Liver (tissue), 9 donors: ENCODE results near the gene KIF26B. TPM values are rescaled to one million over a fixed set of nuclear protein-coding genes. Genes with fewer than 3 reads are reported as not detected.

ENCODE experiments used
- DNase-seq: peaks from one replicate; pipeline ENCODE4 v3.0.0-alpha.2; 2017; ENCODE audit warnings: low spot score
- H3K27ac ChIP-seq, 2 donors: one replicate each; pipeline ENCODE4 v1.7.0; 2013; ENCODE audit warnings: inconsistent platforms in 2 of 2, low read length in 2 of 2, control low read depth in 1 of 2, low read depth in 1 of 2, mild to moderate bottlenecking in 1 of 2
- H3K27me3 ChIP-seq, 4 donors: one replicate each; pipeline versions ENCODE4 v1.6.1 to v1.7.0; 2013; ENCODE audit warnings: low read length in 3 of 4, inconsistent platforms in 1 of 4, mild to moderate bottlenecking in 1 of 4, moderate library complexity in 1 of 4; ENCODE audit not compliant: control insufficient read depth in 4 of 4, insufficient read depth in 4 of 4
- H3K36me3 ChIP-seq, 4 donors: one replicate each; pipeline versions ENCODE4 v1.6.1 to v1.7.0; 2013; ENCODE audit warnings: low read length in 3 of 4, mild to moderate bottlenecking in 3 of 4, low read depth in 1 of 4, moderate library complexity in 1 of 4; ENCODE audit not compliant: control insufficient read depth in 4 of 4, insufficient read depth in 3 of 4
- H3K4me1 ChIP-seq, 4 donors: one replicate each; pipeline versions ENCODE4 v1.6.1 to v1.7.0; 2013; ENCODE audit warnings: low read length in 3 of 4, mild to moderate bottlenecking in 3 of 4, moderate library complexity in 1 of 4; ENCODE audit not compliant: control insufficient read depth in 4 of 4, insufficient read depth in 4 of 4
- H3K4me3 ChIP-seq, 3 donors: one replicate each; pipeline versions ENCODE4 v1.6.1 to v1.7.0; 2013; ENCODE audit warnings: low read length in 3 of 3, control low read depth in 1 of 3, low read depth in 1 of 3, mild to moderate bottlenecking in 1 of 3
- H3K9ac ChIP-seq, 2 donors: one replicate each; pipeline ENCODE4 v1.7.0; 2013; ENCODE audit warnings: low read length in 2 of 2, mild to moderate bottlenecking in 2 of 2, moderate library complexity in 2 of 2, control low read depth in 1 of 2, low read depth in 1 of 2
- H3K9me3 ChIP-seq, 4 donors: one replicate each; pipeline versions ENCODE4 v1.6.1 to v1.7.0; 2013; ENCODE audit warnings: low read length in 3 of 4; ENCODE audit not compliant: control insufficient read depth in 4 of 4
- CTCF ChIP-seq: fragments of 150-350 bp; IDR thresholded peaks from 2 replicates; pipeline ENCODE4 v1.5.1; 2017; ENCODE audit warnings: improper control_type of control experiment, low read depth, low read length; ENCODE audit not compliant: missing input control
- EGR1 ChIP-seq, 2 donors: IDR thresholded peaks; 2 replicates each; pipeline ENCODE4 v1.6.1; 2016 to 2018; ENCODE audit warnings: antibody characterized with exemption in 2 of 2, low read depth in 2 of 2
- FOXA1 ChIP-seq: IDR thresholded peaks from 2 replicates; pipeline ENCODE4 v1.6.1; 2016; ENCODE audit warnings: antibody characterized with exemption
- FOXA2 ChIP-seq: IDR thresholded peaks from 2 replicates; pipeline ENCODE4 v1.6.1; 2016; ENCODE audit warnings: antibody characterized with exemption
- GABPA ChIP-seq, 2 donors: IDR thresholded peaks in 1 of 2; conservative IDR thresholded peaks in 1 of 2; 2 replicates each; pipeline ENCODE4 v1.6.1; 2016; ENCODE audit warnings: antibody characterized with exemption in 2 of 2, mild to moderate bottlenecking in 1 of 2, moderate library complexity in 1 of 2
- HNF4A ChIP-seq, 2 donors: conservative IDR thresholded peaks; 2 replicates each; pipeline ENCODE4 v1.6.1; 2016; ENCODE audit warnings: antibody characterized with exemption in 2 of 2, mild to moderate bottlenecking in 2 of 2
- HNF4G ChIP-seq: IDR thresholded peaks from 2 replicates; pipeline ENCODE4 v1.6.1; 2016; ENCODE audit warnings: antibody characterized with exemption
- JUND ChIP-seq, 2 donors: IDR thresholded peaks; 2 replicates each; pipeline ENCODE4 v1.6.1; 2016; ENCODE audit warnings: antibody characterized with exemption in 2 of 2
- MAX ChIP-seq: IDR thresholded peaks from 2 replicates; pipeline ENCODE4 v1.6.1; 2016; ENCODE audit warnings: antibody characterized with exemption
- NR2F2 ChIP-seq: IDR thresholded peaks from 2 replicates; pipeline ENCODE4 v1.6.1; 2016; ENCODE audit warnings: antibody characterized with exemption
- RAD21 ChIP-seq, 2 donors: IDR thresholded peaks; 2 replicates each; pipeline ENCODE4 v1.6.1; 2016; ENCODE audit warnings: antibody characterized with exemption in 2 of 2, mild to moderate bottlenecking in 2 of 2
- REST ChIP-seq: IDR thresholded peaks from 2 replicates; pipeline ENCODE4 v1.6.1; 2016; ENCODE audit warnings: antibody characterized with exemption, mild to moderate bottlenecking
- RXRA ChIP-seq, 2 donors: IDR thresholded peaks; 2 replicates each; pipeline ENCODE4 v1.6.1; 2017 to 2018; ENCODE audit warnings: antibody characterized with exemption in 2 of 2, mild to moderate bottlenecking in 1 of 2
- SP1 ChIP-seq: IDR thresholded peaks from 2 replicates; pipeline ENCODE4 v1.6.1; 2018; ENCODE audit warnings: antibody characterized with exemption, mild to moderate bottlenecking
- TAF1 ChIP-seq: conservative IDR thresholded peaks from 2 replicates; pipeline ENCODE4 v1.6.1; 2016; ENCODE audit warnings: antibody characterized with exemption, mild to moderate bottlenecking
- YY1 ChIP-seq: IDR thresholded peaks from 2 replicates; pipeline ENCODE4 v1.6.1; 2016; ENCODE audit warnings: antibody characterized with exemption, mild to moderate bottlenecking
- ZBTB33 ChIP-seq: IDR thresholded peaks from 2 replicates; pipeline ENCODE4 v1.6.1; 2016; ENCODE audit warnings: antibody characterized with exemption
- WGBS: extraction: QIAGEN DNeasy Blood & Tissue Kit; methylation state at CpG from one replicate; pipeline ENCODE4 v1.1.7; 2013; 5-methylcytosine and 5-hydroxymethylcytosine counted together
- polyA plus RNA-seq, 2 donors: library from polyadenylated mRNA; stranded (reverse) in 1 of 2; unstranded in 1 of 2; fragments of 200-250 nt in 1 of 2; fragments of >200 nt in 1 of 2; fragmentation: Nextera tagmentation in 1 of 2; extraction: Ambion mirVana in 1 of 2; gene quantifications; one replicate each; pipeline versions ENCODE4 v1.2.1 to v1.2.3, GENCODE V29; 2013 to 2015
- total RNA-seq, 2 donors: library from RNA; depleted of rRNA; stranded (reverse); fragments of >200 nt; gene quantifications; one replicate each; pipeline ENCODE4 v1.2.3, GENCODE V29; 2014
- donor health status: healthy.
- donor health status: healthy.
- donor health status: healthy.
- donor health status: healthy.
- donor health status: healthy.

Gene KIF26B
- total and polyA plus RNA-seq, 4 donors = 0.10 to 1.7 (median 0.34) TPM

GRCh38 chr1:245434280-245434679 lies 279.5 kb downstream of the KIF26B start:
- H3K27ac ChIP-seq = no peak overlapping the region
- H3K27me3 ChIP-seq = no peaks in the 10 kb centered on the region
- H3K4me1 ChIP-seq = no peaks in the 10 kb centered on the region
- H3K36me3 ChIP-seq = no peaks in the 10 kb centered on the region
- WGBS = 85% methylated on average over 1 of the region's 1 CpG
- DNase-seq = no peak
- no peak overlapping the region for H3K4me3 ChIP-seq
- no peak overlapping the region for H3K9ac ChIP-seq
- TF ChIP-seq RAD21 (IDR thresholded peaks at IDR 0.05) = no peak
- TF ChIP-seq CTCF = no peak
- no peak for TF ChIP-seq ZBTB33
- no peak for TF ChIP-seq SP1
- no peak for TF ChIP-seq GABPA (IDR thresholded peaks at IDR 0.05 in 1 of 2, conservative IDR thresholded peaks at IDR 0.05 in 1 of 2)
- TF ChIP-seq NR2F2 = no peak
- TF ChIP-seq FOXA1 = no peak
- no peak for TF ChIP-seq YY1
- TF ChIP-seq REST = no peak
- TF ChIP-seq HNF4G = no peak
- TF ChIP-seq EGR1 (IDR thresholded peaks at IDR 0.05; ENCODE audit: low read depth in 2 of 2) = no peak
- no peak for TF ChIP-seq FOXA2
- TF ChIP-seq HNF4A (conservative IDR thresholded peaks at IDR 0.05) = no peak
- no peak for TF ChIP-seq JUND (IDR thresholded peaks at IDR 0.05)
- no peaks in the 10 kb centered on the region for H3K9me3 ChIP-seq

- WGBS = 92% methylated on average over 4 of the region's 4 CpGs
- H3K36me3 ChIP-seq = no peaks in the 10 kb centered on the region
- no peaks in the 10 kb centered on the region for H3K4me1 ChIP-seq
- H3K4me3 ChIP-seq = no peak overlapping the region
- no peaks in the 10 kb centered on the region for H3K9me3 ChIP-seq
- H3K27ac ChIP-seq = no peak overlapping the region
- H3K9ac ChIP-seq = no peak overlapping the region
- no peak for DNase-seq
- H3K27me3 ChIP-seq = no peaks in the 10 kb centered on the region
- TF ChIP-seq FOXA2 (no peak), FOXA1 (no peak), YY1 (no peak), REST (no peak), HNF4G (no peak), MAX (no peak), TAF1 (no peak), RXRA (IDR thresholded peaks at IDR 0.05) (no peak), CTCF (no peak), NR2F2 (no peak), JUND (IDR thresholded peaks at IDR 0.05) (no peak)
These were observed 281.6 kb downstream of the KIF26B start for GRCh38 chr1:245436407-245436806.
